GM12874 (cell line): ENCODE data around the gene ZNF324B.

Experiments
- TF ChIP-seq, protein P1 (sequence below): IDR thresholded peaks from 2 replicates; pipeline ENCODE4 v1.5.1; 2011; ENCODE audit warnings: low read depth, mild to moderate bottlenecking, control low read depth, low read length, moderate library complexity; ENCODE audit not compliant: insufficient read depth

Gene ZNF324B

GRCh38 chr19:58450856-58451357 is 515 bp upstream of the ZNF324B start:
- TF ChIP-seq, protein P1, sequence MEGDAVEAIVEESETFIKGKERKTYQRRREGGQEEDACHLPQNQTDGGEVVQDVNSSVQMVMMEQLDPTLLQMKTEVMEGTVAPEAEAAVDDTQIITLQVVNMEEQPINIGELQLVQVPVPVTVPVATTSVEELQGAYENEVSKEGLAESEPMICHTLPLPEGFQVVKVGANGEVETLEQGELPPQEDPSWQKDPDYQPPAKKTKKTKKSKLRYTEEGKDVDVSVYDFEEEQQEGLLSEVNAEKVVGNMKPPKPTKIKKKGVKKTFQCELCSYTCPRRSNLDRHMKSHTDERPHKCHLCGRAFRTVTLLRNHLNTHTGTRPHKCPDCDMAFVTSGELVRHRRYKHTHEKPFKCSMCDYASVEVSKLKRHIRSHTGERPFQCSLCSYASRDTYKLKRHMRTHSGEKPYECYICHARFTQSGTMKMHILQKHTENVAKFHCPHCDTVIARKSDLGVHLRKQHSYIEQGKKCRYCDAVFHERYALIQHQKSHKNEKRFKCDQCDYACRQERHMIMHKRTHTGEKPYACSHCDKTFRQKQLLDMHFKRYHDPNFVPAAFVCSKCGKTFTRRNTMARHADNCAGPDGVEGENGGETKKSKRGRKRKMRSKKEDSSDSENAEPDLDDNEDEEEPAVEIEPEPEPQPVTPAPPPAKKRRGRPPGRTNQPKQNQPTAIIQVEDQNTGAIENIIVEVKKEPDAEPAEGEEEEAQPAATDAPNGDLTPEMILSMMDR, result no peak

DNA sequence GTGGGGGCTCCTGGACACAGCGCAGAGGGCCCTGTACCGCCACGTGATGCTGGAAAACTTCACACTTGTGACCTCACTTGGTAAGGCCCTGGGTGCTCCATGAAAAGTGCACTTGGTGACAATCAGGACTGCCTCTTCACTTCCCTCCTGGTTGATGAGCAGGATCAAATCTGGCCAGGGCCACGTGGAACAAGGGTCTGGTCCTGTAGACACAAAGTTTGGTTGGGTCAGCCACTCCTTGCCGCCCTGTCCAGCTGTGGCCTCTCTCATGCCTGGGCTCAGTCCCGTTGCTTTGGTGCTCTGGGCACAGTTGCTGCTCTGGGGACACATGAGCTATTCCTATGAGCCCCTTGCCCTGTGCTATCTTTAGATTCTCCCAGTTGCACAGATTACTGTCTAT is 2.3 kb downstream of the ZNF324B start:
- TF ChIP-seq, protein P1, result no peak

- TF ChIP-seq, protein P1, result no peak
Observed at GRCh38 chr19:58455306-58455705, 3.9 kb downstream of the ZNF324B start.

GRCh38 chr19:58456111-58456510 is 4.7 kb downstream of the ZNF324B start:
- TF ChIP-seq, protein P1, result no peak

GRCh38 chr19:58460039-58460438 is 8.6 kb downstream of the ZNF324B start:
- TF ChIP-seq, protein P1, result no peak

- TF ChIP-seq, protein P1, result no peak
Observed at GRCh38 chr19:58466089-58466759, 14.8 kb downstream of the ZNF324B start.

GRCh38 chr19:58466760-58467589 is 15.6 kb downstream of the ZNF324B start, which contains the start of gene ZNF324:
ZNF324 (plus strand) TSS chr19:58467080; CDS start chr19:58469186, 2,106 bp downstream.
- TF ChIP-seq, protein P1, result no peak
